Measurements from ENCODE around the gene OGFOD3.
"Not testable (repeated sequence)": the region's sequence is repeated elsewhere in the genome, so short reads cannot be mapped to it uniquely, and the experiment has no call there.

OGFOD3 gene

DNA sequence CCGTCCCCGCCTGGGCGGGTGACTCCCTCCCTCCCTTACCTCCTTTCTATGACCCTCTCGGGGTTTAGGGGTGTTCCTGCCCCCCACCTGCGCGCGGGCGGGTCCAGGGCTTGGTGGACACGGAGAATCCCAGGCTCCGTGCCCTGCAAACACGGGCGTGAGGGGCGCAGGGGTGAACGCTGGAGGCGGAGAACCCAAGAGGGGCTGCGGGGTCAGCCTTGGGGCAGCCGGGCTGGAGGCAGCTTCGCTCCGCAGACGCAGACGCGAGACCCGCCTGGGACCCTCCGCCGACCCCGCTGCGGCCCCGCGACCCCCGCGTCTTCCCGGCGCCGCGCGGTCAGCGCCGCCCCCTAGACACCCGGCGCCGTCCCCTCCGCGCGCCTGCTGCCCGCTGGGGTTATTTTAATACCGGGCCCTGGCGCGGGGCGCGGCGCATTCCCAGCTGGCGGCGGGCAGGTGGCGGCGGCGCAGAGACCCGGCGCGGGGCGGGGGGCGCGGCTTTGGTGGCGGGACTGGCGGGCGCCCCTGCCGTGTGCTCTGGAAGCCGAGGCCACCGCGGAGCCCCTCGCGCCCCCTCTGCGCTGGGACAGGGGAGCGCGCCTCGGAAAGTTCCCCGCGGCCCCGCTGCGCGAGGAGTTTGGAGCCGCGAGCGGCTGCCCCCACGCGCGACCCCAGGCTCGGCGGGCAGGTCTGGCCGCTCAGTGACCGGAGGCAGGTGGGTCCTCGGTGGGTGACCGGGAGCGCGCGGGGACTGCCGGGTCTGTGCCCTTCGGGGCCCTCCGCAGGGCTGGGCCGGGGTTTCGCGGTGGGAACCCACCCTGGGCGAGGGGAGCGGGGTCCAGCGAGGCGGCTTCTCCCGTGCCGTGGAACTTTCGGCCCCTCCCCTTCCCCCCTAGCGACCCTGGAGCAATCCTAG is 46.8 kb downstream of the OGFOD3 start, which contains the start of gene UTS2R:
TSS of gene UTS2R (plus strand) at position 433 of the 916 bp plus-strand sequence. CDS start 2,560 bp downstream, outside the sequence.
- no peak for DNase-seq

DNA sequence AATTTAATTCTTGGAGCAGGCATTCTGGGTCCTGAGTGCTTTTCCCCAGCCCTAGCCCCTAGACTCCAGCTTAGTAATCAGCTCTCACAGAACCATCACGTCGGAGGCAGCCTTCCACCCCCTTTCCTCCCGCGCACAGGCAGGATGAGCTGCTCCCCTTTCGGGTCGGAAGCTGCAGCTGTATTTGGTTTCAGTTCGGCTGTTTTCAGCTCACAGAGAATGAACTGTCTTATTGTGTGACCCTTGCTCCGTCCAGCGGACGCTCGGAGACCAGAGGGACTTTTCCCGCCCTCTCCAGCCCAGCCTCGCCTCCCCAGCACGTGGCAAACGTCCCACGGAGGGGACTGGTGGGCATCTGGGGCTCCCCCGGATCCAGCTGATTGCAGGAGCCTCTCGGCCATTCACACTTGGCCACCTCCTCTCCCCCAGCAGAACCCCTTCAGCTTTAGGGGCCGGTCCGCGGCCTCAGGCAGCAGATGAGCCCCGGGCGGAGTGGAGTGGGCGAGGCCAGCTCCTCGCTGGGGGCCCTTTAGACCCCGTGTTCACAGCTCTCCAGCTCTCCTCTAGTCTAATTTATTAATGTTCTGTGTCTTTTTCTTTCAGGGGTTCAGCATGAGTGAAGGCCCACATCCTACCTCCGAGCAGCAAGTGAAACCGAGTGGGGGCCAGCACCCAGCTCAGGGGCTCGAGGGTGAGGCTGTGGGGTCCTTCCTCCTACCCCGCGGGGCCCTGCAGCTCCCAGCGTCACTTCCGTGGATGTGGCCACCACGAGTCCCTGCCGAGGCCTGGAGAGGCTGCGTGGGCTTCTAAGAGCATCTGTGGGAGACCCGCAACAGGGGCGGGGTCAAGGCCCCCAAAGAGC is 47.7 kb downstream of the OGFOD3 start:
- no peak for DNase-seq

DNA sequence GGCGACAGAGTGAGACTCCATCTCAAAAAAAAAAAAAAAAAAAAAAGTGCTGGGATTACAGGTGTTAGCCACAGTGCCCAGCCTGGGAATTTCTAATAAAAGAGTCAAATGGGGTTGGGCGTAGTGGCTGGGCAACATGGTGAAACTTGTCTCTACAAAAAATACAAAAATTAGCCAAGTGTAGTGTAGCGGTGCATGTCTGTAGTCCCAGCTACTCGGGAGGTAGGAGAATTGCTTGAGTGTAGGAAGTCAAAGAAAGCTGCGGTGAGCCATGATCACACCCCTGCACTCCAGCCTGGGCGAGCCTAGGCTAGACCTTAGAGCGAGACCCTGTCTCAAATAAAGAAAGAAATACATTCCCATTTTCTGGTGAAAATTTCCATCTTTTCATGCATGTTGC is 49.2 kb downstream of the OGFOD3 start:
- no peak for DNase-seq

DNA sequence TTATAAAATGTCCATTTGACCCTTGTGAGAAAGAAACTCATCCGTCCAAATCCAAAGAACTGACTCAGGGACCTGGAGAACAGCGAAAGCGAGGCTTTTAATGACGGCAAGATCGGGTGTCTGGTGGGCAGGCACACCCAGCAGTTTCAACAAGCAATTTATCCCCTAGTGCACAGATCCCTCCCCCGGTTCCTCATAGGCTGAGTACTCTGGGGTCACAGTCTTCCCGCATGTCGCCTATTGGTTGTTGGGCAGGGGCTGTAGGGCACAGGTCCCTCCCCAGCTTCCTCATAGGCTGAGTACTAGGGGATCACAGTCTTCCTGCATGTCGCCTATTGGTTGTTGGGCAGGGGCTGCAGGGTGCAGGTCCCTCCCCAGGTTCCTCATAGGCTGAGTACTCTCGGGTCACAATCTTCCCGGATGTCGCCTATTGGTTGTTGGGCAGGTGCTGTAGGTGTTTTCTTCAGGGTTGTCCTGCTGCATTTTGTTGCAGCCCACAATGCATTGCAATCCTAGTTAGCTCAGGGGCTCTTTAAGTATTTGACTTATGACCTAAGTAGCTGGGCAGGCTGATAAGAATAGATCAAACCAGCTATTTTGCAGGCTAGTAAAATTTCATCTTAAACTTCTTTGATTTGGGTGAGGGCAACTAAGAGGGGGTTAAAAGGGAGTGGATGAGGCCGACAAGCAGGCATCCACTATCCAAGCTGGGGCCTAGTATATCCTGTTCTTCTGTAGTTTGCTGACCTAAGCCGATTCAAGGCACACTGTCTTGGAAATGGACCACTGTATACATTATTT is 50.5 kb downstream of the OGFOD3 start:
- no peak for DNase-seq

DNA sequence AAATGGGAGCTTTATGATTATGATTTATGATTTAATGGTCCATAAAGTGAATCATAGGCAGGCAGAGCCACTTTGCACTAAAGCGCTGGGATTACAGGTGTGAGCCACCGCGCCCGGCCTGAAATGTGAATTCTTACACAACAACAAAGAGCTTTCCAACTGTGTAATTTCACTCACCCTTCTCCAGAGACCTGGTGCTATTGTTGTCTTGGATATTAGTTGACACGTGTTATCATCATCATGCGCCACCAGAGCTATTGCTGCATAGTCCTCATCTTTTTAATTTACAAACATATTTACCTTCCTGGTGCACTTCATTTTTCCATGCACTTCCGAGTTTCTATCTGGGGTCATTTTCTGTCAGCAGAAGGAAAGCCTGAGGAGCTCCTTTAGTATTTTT is 51.6 kb downstream of the OGFOD3 start:
- no peak for DNase-seq

DNA sequence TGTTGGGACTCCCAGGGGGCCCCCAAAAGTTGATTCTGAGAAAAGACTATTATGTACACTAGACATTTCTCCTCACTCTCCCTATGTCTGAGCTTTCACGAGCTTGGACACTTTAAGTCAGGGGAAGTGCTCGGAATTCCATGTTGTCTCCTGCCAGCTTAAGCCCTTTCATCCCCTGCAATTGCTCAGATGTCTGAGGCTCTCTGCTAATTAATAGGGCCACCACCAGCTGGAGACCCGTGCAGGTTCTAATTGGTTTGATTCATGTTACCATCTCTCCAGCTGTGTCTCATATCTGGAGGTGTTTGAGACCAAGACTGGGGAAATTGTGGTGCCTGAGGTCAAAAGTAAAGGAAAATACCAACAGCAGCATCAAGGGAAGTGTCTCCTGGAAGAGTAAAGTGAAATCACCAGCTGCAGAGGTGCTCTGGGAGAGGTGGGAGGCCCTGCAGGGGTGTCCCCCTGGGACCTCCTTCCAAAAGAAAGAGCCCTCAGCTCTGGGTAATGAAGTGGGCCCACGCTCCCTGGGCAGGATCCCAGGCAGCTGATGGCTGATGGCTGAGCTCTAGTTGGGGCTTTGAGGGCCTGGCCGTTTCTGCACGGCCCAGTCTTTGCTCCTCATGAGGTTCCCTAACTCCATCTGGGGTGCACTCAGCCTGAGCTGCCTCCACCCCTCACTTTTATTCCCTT is 52.6 kb downstream of the OGFOD3 start:
- no peak for DNase-seq

DNA sequence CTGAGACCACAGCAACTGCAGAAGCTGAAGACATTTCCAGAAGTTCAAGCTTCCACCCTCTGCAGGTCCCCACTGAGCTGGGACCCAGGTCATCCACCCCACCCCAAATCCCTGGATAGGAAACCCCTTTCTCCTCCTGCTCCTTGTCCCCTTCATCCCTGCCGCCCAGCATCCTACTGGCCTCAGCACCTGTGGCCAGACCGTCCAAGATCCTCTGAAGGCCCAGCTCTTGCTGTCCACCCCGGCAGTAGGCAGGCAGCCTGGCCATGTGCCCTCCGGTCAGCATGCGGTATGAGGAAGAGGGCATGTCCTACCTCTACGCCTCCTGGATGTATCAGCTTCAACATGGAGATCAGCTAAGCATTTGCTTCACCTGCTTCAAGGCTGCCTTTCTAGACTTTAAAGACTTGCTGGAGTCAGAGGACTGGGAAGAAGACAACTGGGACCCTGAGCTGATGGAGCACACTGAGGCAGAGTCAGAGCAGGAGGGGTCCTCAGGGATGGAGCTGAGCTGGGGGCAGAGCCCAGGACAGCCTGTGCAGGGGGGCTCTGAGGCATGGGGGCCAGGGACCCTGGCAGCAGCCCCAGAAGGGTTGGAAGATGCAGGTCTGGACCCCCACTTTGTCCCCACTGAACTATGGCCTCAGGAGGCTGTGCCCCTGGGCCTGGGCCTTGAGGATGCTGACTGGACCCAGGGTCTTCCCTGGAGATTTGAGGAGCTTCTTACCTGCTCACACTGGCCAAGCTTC is 56.3 kb downstream of the OGFOD3 start:
- no peak for DNase-seq

DNA sequence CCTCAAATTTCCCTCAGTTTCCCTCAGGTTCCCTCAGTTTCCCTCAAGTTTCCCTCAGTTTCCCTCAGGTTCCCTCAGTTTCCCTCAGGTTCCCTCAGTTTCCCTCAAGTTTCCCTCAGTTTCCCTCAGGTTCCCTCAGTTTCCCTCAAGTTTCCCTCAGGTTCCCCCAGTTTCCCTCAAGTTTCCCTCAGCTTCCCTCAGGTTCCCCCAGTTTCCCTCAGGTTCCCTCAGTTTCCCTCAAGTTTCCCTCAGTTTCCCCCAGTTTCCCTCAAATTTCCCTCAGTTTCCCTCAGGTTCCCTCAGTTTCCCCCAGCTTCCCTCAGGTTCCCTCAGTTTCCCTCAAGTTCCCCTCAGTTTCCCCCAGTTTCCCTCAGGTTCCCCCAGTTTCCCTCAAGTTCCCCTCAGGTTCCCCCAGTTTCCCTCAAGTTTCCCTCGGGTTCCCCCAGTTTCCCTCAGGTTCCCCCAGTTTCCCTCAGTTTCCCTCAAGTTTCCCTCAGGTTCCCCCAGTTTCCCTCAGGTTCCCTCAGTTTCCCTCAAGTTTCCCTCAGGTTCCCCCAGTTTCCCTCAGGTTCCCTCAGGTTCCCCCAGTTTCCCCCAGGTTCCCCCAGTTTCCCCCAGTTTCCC is 58.8 kb downstream of the OGFOD3 start:
- not testable (repeated sequence) for DNase-seq

DNA sequence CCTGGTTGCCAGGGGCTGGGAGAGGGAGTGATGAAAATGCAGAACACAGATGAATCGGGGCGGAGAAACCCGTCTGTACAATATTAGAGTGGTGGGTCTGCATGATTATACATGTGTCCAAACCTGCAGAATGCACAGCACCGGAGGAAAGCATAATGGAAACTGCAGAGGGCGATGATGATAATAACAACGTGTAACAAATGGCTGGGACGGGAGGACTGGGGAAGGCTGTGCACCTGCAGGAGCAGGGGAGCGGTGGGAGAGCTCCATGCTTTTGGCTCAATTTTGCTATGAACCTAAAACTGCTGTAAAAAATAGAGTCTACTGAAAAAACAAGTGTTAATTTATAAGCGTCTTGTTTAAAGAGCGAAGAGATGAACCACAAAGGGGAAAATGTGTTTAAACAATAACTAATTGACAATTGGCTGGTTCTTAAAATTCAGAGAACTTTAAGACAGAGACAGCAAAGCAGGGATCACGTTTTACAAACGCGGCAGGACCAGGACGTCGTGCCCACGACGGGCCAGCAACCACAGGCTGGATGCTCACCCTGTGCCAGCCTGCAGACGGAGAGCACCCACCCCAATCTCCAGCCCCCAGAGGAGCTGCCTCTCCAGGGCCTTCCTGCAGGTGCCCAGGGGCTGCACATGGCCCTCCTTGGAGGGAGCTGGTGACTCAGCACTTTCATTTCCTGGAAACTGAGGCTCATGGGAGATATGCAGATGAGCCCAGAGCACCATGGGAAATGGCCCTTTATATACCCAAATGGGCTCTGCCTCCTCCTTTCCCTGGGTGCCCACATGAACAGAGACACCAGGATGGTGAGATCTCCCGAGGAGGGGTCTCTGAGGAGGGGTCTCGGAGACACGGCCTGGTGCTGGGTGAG is 59.7 kb downstream of the OGFOD3 start, which contains the start of gene TEX19:
TSS of gene TEX19 (plus strand) at position 783 of the 886 bp plus-strand sequence. CDS start 2,904 bp downstream, outside the sequence.
- DNase-seq: no peak

DNA sequence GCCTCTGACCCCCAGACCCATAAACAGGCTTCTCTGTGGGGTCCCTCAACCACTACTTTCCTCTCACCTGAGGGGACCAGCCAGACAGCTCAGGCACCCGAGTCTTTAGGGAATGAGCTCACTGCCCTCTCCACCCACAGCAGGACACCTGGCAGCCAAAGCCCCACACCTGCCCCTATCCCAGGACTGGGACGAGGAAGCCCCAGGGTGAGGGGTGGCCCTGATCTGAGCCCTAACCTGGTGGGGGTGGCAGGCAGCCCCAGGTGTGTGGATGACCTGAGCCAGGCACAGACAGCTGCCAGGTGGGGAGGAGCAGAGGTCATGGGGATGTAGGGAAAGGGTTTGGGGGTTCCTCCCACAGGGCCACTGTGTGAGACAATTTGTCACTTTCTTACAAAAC is 61.0 kb downstream of the OGFOD3 start:
- DNase-seq: no peak

DNA sequence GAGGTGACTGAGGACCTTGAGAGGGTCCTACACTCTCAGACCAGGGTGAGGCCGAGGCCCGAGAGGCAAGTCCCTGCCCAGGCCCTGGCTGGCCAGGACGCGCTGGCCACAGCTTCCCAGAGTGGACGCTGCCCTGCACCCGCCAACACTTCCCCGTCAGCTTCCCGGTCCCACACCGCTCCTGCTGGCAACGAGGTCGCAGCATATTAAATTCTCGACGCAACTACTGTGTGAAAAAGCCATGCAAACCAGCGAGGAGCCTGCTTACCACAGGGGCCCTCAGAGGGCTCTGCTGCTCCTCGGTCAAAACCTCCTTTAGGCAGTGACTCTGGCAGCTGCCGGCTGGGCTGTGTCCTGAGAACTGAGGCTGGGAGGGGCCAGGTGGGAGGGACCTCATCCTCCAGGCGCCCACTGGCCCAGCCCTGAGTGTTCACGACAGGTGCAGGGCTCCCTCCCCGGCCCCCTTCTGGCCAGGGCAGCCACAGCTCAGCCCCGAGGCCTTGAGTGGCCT is 61.5 kb downstream of the OGFOD3 start:
- peak; percentile 67 for DNase-seq

DNA sequence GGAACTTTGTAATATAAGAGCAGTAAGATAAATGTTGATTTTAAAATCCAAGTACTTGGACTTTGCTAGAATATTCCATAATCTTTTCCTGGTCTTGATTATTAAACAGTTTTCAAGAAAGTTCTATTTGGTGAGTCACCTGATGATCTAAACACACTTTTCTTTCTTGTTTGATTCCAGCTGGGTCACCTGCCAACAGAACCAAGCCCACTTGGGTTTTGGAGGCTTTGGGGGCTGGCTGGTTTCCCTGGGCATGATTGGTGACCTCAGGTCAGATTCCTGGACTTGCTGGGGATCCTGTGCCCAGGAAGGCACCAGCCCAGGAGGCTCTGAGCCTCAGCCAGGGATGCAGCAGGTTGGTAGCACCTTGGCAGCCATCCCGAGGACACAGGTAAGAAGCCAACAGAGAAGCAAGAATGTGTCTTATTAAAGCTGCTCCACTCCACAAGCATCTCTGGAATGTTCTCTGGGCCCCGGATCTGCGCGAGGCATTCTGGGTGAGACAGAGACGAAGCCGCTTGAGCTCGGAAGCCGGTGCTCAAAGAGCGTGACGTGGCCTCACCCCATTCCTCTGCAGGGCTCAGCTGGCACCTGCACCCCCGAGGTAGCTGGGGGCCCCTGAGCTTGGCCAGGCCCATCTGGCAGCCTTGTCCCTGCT is 62.5 kb downstream of the OGFOD3 start:
- DNase-seq: no peak

DNA sequence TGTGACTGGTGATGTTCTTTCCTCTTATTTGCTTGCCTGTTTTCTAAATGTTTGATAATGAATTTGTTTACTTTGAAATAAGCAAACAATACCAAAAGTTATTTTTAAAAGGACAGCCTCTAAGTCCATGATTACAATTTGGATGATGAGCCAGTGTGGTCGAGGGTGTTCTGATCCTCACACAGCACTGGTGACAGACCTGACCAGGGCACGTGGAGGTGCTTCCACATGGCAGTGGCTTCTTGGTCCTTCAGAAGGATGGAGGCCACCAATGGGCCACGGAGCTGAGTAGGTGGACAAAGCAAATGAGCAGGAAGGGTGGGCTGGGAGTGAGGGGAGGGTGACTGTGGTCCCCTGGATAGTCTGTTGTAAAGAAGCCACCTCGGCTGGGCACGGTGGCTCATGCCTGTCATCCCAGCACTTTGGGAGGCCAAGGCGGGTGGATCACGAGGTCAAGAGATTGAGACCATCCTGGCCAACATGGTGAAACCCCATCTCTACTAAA is 63.5 kb downstream of the OGFOD3 start:
- no peak for DNase-seq

DNA sequence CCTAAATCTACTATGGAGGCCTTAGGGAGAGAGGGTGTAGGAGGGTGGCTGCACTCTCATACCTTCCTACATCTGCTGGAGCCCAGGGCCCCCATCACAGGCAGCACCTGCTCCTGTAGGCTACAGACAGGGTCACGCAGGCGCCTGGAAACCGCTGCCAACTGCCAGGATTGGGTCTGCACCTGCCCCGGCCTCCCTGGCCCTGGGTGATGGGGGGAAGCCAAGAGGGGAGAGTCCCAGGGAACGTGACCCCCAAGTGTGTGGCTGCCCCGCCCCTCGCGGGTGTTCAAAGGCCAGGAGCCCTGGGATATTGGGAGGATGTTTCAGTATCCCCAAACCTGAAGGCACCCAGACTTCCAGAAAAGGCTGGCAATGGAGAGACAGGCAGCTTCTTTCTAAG is 64.9 kb downstream of the OGFOD3 start:
- no peak for DNase-seq

DNA sequence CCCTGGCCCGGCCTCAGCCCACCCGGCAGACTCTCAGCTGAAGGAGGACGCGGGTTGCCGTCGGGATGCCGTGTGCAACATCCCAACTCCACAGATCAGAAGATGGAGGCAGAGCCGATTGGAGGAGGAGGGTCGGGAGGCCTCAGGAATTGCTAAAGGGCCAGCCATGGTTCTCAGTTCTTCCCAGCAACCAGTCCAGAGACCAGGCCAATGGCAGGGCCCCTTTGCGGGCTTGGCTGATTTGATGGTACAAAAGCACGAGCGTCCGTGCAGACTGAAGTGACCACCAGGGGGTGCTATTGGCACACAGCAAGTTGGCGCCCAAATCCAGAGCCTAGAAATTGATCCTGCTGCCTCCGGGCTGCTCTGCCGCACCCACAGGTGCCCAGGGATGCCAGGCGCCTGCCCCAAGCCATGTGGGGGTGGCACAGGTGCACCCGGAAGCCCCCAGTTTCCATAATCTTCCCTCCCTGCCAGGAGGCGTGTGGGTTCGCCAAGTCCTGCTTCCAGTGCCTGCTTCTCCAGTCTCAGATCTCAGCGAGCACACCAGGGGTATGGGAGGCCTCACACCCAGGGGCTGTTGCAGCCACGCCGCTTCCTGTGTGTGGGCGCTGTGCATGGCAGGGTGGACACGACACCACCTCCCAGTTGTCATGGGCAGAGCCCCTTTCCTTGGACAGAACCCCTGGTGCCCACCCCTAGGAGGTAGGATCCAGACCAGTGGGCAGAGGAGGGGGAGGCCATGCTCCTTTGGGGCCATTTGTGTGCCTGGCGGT is 66.5 kb downstream of the OGFOD3 start:
- peak; percentile 71 for DNase-seq

DNA sequence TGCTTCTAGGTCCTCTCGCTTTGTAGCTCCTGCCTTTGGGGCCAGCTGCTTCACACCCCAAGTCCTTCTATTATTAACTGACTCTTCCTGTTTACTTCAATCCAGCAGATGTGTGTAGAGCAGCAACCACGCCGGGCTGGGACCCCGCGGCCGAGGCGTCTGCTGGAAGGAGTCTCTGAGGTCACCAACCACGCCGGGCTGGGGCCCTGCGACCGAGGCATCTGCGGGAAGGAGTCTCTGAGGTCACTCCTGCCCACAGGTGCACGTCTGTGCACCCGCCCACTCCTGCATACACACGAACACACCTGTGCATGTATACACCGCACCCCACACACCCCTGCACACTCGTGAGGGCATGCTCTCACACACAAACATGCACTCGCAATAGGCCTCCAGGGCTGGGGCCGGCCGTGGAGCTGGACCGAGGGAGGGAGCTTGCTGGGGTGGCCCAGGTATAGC is 67.1 kb downstream of the OGFOD3 start:
- DNase-seq: no peak

DNA sequence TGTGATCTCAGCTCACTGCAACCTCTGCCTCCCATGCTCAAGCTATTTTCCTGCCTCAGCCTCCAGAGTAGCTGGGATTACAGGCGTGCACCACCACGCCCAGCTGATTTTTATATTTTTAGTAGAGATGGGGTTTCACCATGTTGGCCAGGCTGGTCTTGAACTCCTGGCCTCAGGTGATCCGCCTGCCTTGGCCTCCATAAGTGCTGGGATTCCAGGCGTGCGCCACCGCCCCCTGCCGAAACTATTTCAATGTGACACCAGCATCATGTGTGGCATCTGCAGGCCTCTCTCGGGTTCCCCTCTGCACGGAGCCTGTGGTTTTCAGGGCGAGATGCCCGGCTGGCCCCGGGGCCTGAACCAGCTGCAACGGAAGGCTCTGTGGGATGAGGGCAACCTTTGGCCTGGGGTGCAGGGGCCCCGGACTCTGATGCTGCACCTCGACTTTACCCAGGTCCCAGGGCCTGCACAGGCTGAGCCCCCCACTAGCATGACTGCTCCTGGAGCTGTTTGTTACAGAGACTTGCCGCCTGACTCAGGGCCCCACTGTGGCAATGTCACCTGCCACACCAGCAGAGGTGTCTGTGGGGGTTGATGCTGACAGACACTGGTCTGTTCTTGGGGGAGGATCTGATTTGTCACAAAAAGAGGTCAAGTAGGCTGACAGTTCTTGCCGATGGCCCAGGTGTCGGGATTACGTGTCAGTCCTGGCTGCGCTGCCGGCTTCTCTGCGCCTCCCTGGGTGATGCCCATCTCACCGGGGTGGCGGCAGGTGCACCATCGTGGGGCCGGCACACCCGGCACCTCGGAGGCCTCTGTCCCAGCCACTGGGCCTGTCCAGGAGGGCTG is 68.0 kb downstream of the OGFOD3 start:
- DNase-seq: no peak

Data from NCI-H510A (cell line).